ENCODE data around the gene IFNL2.
"Not testable (repeated sequence)": the region's sequence is repeated elsewhere in the genome, so short reads cannot be mapped to it uniquely, and the experiment has no call there.

The IFNL2 gene

GRCh38 chr19:39268085-39268484 lies at the start of gene IFNL2:
Gene IFNL2, plus strand, starts transcription at chr19:39268396. Its CDS starts 173 bp downstream, at chr19:39268569.
- not testable (repeated sequence) for DNase-seq (ENCODE audit: low spot score)

GRCh38 chr19:39219108-39219507 lies 49.1 kb upstream of the IFNL2 start:
- not testable (repeated sequence) for DNase-seq (ENCODE audit: low spot score)

- no peak for DNase-seq (ENCODE audit: low spot score)
Observed at GRCh38 chr19:39223703-39224279, 44.4 kb upstream of the IFNL2 start.

GRCh38 chr19:39224910-39225309 lies 43.3 kb upstream of the IFNL2 start:
- DNase-seq (ENCODE audit: low spot score) = no peak

GRCh38 chr19:39230096-39230764 lies 38.0 kb upstream of the IFNL2 start:
- no peak for DNase-seq (ENCODE audit: low spot score)

GRCh38 chr19:39232708-39233107 lies 35.5 kb upstream of the IFNL2 start:
- DNase-seq (ENCODE audit: low spot score) = no peak

GRCh38 chr19:39236527-39236926 lies 31.7 kb upstream of the IFNL2 start:
- no peak for DNase-seq (ENCODE audit: low spot score)

GRCh38 chr19:39237200-39238184 lies 30.7 kb upstream of the IFNL2 start:
- DNase-seq (ENCODE audit: low spot score) = no peak

- no peak for DNase-seq (ENCODE audit: low spot score)
Observed at GRCh38 chr19:39238209-39238608, 30.0 kb upstream of the IFNL2 start.

GRCh38 chr19:39238944-39239343 lies 29.3 kb upstream of the IFNL2 start:
- no peak for DNase-seq (ENCODE audit: low spot score)

GRCh38 chr19:39240421-39240820 lies 27.8 kb upstream of the IFNL2 start:
- DNase-seq (ENCODE audit: low spot score) = no peak

- DNase-seq (ENCODE audit: low spot score) = not testable (repeated sequence)
Observed at GRCh38 chr19:39243741-39244140, 24.5 kb upstream of the IFNL2 start.

GRCh38 chr19:39244410-39245100 lies 23.6 kb upstream of the IFNL2 start, which contains the start of gene IFNL3:
Gene IFNL3, minus strand, starts transcription at chr19:39245006. Its CDS starts 39 bp downstream, at chr19:39244967.
- not testable (repeated sequence) for DNase-seq (ENCODE audit: low spot score)

- not testable (repeated sequence) for DNase-seq (ENCODE audit: low spot score)
Observed at GRCh38 chr19:39245166-39245565, 23.0 kb upstream of the IFNL2 start.

GRCh38 chr19:39246951-39247669 lies 21.1 kb upstream of the IFNL2 start:
- no peak for DNase-seq (ENCODE audit: low spot score)

- no peak for DNase-seq (ENCODE audit: low spot score)
Observed at GRCh38 chr19:39247701-39248664, 20.2 kb upstream of the IFNL2 start.

GRCh38 chr19:39248806-39249205 lies 19.4 kb upstream of the IFNL2 start, which contains the start of gene IFNL4:
Gene IFNL4, minus strand, starts transcription at chr19:39248856.
- no peak for DNase-seq (ENCODE audit: low spot score)

GRCh38 chr19:39251081-39251480 lies 17.1 kb upstream of the IFNL2 start:
- DNase-seq (ENCODE audit: low spot score) = no peak

GRCh38 chr19:39251846-39252245 lies 16.4 kb upstream of the IFNL2 start:
- no peak for DNase-seq (ENCODE audit: low spot score)

- no peak for DNase-seq (ENCODE audit: low spot score)
Observed at GRCh38 chr19:39252458-39252857, 15.7 kb upstream of the IFNL2 start.

All from hepatic stellate cell (primary cell).